ACHN (cell line): ENCODE measurements around the gene TMEM132D.
A peak's percentile ranks its signal among the peaks of the same experiment; 100 is the strongest.
"Not testable (repeated sequence)": the region's sequence is repeated elsewhere in the genome, so short reads cannot be mapped to it uniquely, and the experiment has no call there.

Source experiments
- DNase-seq: peaks from one replicate; pipeline ENCODE4 v3.0.0-alpha.2; 2015
- in situ Hi-C: cut with HindIII; loops from 2 replicates; pipeline ENCODE4 v1.10.0; 2017; ENCODE audit warnings: low sequenced_read_pairs, low pct_ligation_motif_present, low pct_unique_long_range_greater_than_20kb

Gene TMEM132D

GRCh38 chr12:129903956-129904829, at the start of gene TMEM132D:
Gene TMEM132D (minus strand): TSS chr12:129904025.
- DNase-seq, result no peak
- in situ Hi-C loops, result no loop called here

- in situ Hi-C loops, result no loop called here
- DNase-seq, result no peak
Observed at GRCh38 chr12:129949651-129950050, 45.8 kb upstream of the TMEM132D start.

- in situ Hi-C loops, result no loop called here
- no peak for DNase-seq
Observed at GRCh38 chr12:129941618-129942017, 37.8 kb upstream of the TMEM132D start.

GRCh38 chr12:129938089-129938488, 34.3 kb upstream of the TMEM132D start:
- DNase-seq, result no peak
- in situ Hi-C loops, result no loop called here

- no peak for DNase-seq
- in situ Hi-C loops, result no loop called here
Observed at GRCh38 chr12:129937426-129937825, 33.6 kb upstream of the TMEM132D start.

GRCh38 chr12:129928643-129929042, 24.8 kb upstream of the TMEM132D start:
- in situ Hi-C loops, result no loop called here

GRCh38 chr12:129927316-129927900, 23.6 kb upstream of the TMEM132D start:
- in situ Hi-C loops, result no loop called here
- DNase-seq, result no peak

More at GRCh38 chr12:129928643-129929042, 24.8 kb upstream of the TMEM132D start:
- no peak for DNase-seq

- in situ Hi-C loops, result no loop called here
- peak; percentile 52 for DNase-seq
Observed at GRCh38 chr12:129911428-129912049, 7.7 kb upstream of the TMEM132D start.

- in situ Hi-C loops, result no loop called here
- DNase-seq, result no peak
Observed at GRCh38 chr12:129909051-129910020, 5.5 kb upstream of the TMEM132D start.

GRCh38 chr12:129903092-129903945, 506 bp downstream of the TMEM132D start:
- no peak for DNase-seq
- in situ Hi-C loops, result no loop called here

- in situ Hi-C loops, result no loop called here
- no peak for DNase-seq
Observed at GRCh38 chr12:129902371-129903091, 1.3 kb downstream of the TMEM132D start.

GRCh38 chr12:129901254-129901653, 2.6 kb downstream of the TMEM132D start:
- DNase-seq, result no peak
- in situ Hi-C loops, result no loop called here

GRCh38 chr12:129900306-129900705, 3.5 kb downstream of the TMEM132D start:
- in situ Hi-C loops, result no loop called here
- DNase-seq, result no peak

- DNase-seq, in situ Hi-C loops: not testable (repeated sequence)
Observed at GRCh38 chr12:129899045-129899444, 4.8 kb downstream of the TMEM132D start.

GRCh38 chr12:129893691-129894090, 10.1 kb downstream of the TMEM132D start:
- no peak for DNase-seq
- in situ Hi-C loops, result no loop called here

GRCh38 chr12:129887101-129887500, 16.7 kb downstream of the TMEM132D start:
- in situ Hi-C loops, result no loop called here
- DNase-seq, result no peak

GRCh38 chr12:129886541-129886940, 17.3 kb downstream of the TMEM132D start:
- in situ Hi-C loops, result no loop called here
- no peak for DNase-seq
